Heart right ventricle (tissue), 16 donors: ENCODE measurements around the gene NATD1. TPM values are rescaled to one million over a fixed set of nuclear protein-coding genes. Genes with fewer than 3 reads are reported as not detected.
A peak's percentile ranks its signal among the peaks of the same experiment; 100 is the strongest.

Source experiments
- ATAC-seq, 8 donors: fragments of 200-7000 bp; cut with Tn5 transposase; one replicate each; pipeline ENCODE4 v1.9.1; 2020; ENCODE audit warnings: mild to moderate bottlenecking in 8 of 8, moderate library complexity in 8 of 8, moderate number of reproducible peaks in 1 of 8
- DNase-seq, 2 donors: peaks; one replicate each; pipeline ENCODE4 v3.0.0-alpha.2; 2020
- H3K27ac ChIP-seq, 10 donors: fragments of 200-600 bp; sonication (generic) in 2 of 10; one replicate each; pipeline versions ENCODE4 v1.5.0 to v1.8.0; 2020 to 2022; ENCODE audit warnings: mild to moderate bottlenecking in 3 of 10
- H3K27me3 ChIP-seq, 7 donors: fragments of 200-600 bp; one replicate each; pipeline ENCODE4 v1.8.0; 2021 to 2022; ENCODE audit warnings: mild to moderate bottlenecking in 2 of 7
- H3K36me3 ChIP-seq, 9 donors: fragments of 200-600 bp; sonication (generic) in 1 of 9; one replicate each; pipeline versions ENCODE4 v1.5.0 to v1.8.0; 2020 to 2022; ENCODE audit warnings: mild to moderate bottlenecking in 2 of 9
- H3K4me1 ChIP-seq, 9 donors: fragments of 200-600 bp; sonication (generic) in 1 of 9; one replicate each; pipeline versions ENCODE4 v1.5.0 to v1.8.0; 2020 to 2022; ENCODE audit warnings: mild to moderate bottlenecking in 4 of 9
- H3K4me3 ChIP-seq, 10 donors: fragments of 200-600 bp; sonication (generic) in 2 of 10; one replicate each; pipeline versions ENCODE4 v1.5.0 to v1.8.0; 2020 to 2022; ENCODE audit warnings: mild to moderate bottlenecking in 7 of 10, moderate library complexity in 2 of 10
- H3K9me3 ChIP-seq, 11 donors: fragments of 200-600 bp in 10 of 11; sonication (generic) in 2 of 11; one replicate each; pipeline versions ENCODE4 v1.5.0 to v1.8.0; 2013 to 2022; ENCODE audit warnings: mild to moderate bottlenecking in 2 of 11, control low read depth in 1 of 11, moderate library complexity in 1 of 11
- WGBS, 2 donors: extraction: QIAGEN DNeasy Blood & Tissue Kit; methylation state at CpG; one replicate each; pipeline ENCODE4 v1.1.7; 2013; ENCODE audit warnings: inconsistent platforms in 1 of 2; 5-methylcytosine and 5-hydroxymethylcytosine counted together
- intact Hi-C, 10 donors: fragments of 100-400 bp; cut with DNase I; formaldehyde crosslinking; loops; one replicate each; pipeline versions ENCODE4 v1.11.1 to v1.14.2; 2022
- polyA plus RNA-seq, 2 donors: library from polyadenylated mRNA; stranded (reverse); fragments of 200-250 nt; gene quantifications; one replicate each; pipeline ENCODE4 v1.2.3, GENCODE V29; 2013
- total RNA-seq, 10 donors: library from RNA; stranded (reverse); fragmentation: NEBNext Ultra II Directional in 3 of 10; extraction: Animal tissue kit (Norgen Biotek cat#: 25700) in 3 of 10; gene quantifications; one replicate each; pipeline versions ENCODE4 v1.2.1 to v1.2.4, GENCODE V29; 2021 to 2023
- TF ChIP-seq, protein P1 (sequence below), 9 donors: fragments of 200-600 bp; sonication (generic) in 2 of 9; IDR thresholded peaks; one replicate each; pipeline versions ENCODE4 v1.5.0 to v1.8.0; 2021 to 2022; ENCODE audit warnings: antibody characterized with exemption in 9 of 9, mild to moderate bottlenecking in 5 of 9, moderate library complexity in 1 of 9
- donor health status: Arrhythmogenic right ventricular cardiomyopathy.
- donor health status: ischemic (EF 13 %, LVEDD 7.1; RV severe dilation, severe dysfunction).
- donor health status: healthy with polysubstance abuse.
- donor health status: DM: no; HTN: yes; CAD: no.
- donor health status: DM: no; HTN: no; CAD: no.
- donor health status: ischemic (EF 25% LVEDD 6.9; RV normal size, moderate dysfunction).
- donor health status: ischemic (EF 25% LVEDD 5.7; RV mildly dilated, moderate dysfunction).
- donor health status: healthy.
- donor health status: DM: yes; HTN: yes; CAD: no.
- donor health status: Ischemic cardiomyopathy.
- donor health status: ischemic (EF 35%, LVEDD 5.7; RV mildly dilated, moderate dysfunction).
- donor health status: nonischemic (EF 11% LVEDD 7.7; RV severe dilation, severe dysfunction).
- donor health status: DM: yes; HTN: yes; CAD: no.
- donor health status: PGD.
- donor health status: ischemic (EF 29% LVEDD 5.4; RV normal size, mild dysfunction).
- donor health status: nonischemic (EF 23%, LVEDD 6.1; RV moderate dilation, normal function).

The NATD1 gene
- total and polyA plus RNA-seq, 12 donors: 3.1 to 23.1 (median 18.1) TPM

GRCh38 chr17:21279198-21279535 is 26.0 kb upstream of the NATD1 start:
- H3K4me3 ChIP-seq: no peak overlapping the region
- peaks cover 8 to 67% (median 27%) of the 10 kb centered on the region in 9 donors for H3K4me1 ChIP-seq
- no peaks in the 10 kb centered on the region for H3K9me3 ChIP-seq
- ATAC-seq (no peak), DNase-seq (no peak)
- no peaks in the 10 kb centered on the region for H3K36me3 ChIP-seq
- peak overlapping the region in 1 of 10 donors; percentile 57 for H3K27ac ChIP-seq
- H3K27me3 ChIP-seq: no peaks in the 10 kb centered on the region
- TF ChIP-seq, protein P1, sequence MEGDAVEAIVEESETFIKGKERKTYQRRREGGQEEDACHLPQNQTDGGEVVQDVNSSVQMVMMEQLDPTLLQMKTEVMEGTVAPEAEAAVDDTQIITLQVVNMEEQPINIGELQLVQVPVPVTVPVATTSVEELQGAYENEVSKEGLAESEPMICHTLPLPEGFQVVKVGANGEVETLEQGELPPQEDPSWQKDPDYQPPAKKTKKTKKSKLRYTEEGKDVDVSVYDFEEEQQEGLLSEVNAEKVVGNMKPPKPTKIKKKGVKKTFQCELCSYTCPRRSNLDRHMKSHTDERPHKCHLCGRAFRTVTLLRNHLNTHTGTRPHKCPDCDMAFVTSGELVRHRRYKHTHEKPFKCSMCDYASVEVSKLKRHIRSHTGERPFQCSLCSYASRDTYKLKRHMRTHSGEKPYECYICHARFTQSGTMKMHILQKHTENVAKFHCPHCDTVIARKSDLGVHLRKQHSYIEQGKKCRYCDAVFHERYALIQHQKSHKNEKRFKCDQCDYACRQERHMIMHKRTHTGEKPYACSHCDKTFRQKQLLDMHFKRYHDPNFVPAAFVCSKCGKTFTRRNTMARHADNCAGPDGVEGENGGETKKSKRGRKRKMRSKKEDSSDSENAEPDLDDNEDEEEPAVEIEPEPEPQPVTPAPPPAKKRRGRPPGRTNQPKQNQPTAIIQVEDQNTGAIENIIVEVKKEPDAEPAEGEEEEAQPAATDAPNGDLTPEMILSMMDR (IDR thresholded peaks at IDR 0.05): no peak
- 82 to 84% methylated on average over 6 of the region's 6 CpGs for WGBS, 2 donors
- intact Hi-C loops: loop anchor here in 7 of 10 donors (2.0 to 10.0 kb wide), 7 partner anchors 33 to 236 kb away; partner anchors contain the start of gene DHRS7B (in 5 of the 7)

GRCh38 chr17:21278450-21279197 is 25.4 kb upstream of the NATD1 start:
- TF ChIP-seq, protein P1 (IDR thresholded peaks at IDR 0.05): no peak
- H3K27me3 ChIP-seq: no peaks in the 10 kb centered on the region
- H3K27ac ChIP-seq: peak overlapping the region in 1 of 10 donors; percentile 57
- no peak for ATAC-seq
- no peaks in the 10 kb centered on the region for H3K9me3 ChIP-seq
- peaks cover 4 to 62% (median 22%) of the 10 kb centered on the region in 9 donors for H3K4me1 ChIP-seq
- no peaks in the 10 kb centered on the region for H3K36me3 ChIP-seq
- 65 to 73% methylated on average over 8 of the region's 8 CpGs for WGBS, 2 donors
- H3K4me3 ChIP-seq: no peak overlapping the region
- intact Hi-C loops: loop anchor here in 7 of 10 donors (2.0 to 10.0 kb wide), 7 partner anchors 34 to 236 kb away; partner anchors contain the start of gene DHRS7B (in 5 of the 7)
- DNase-seq: no peak

- Histone ChIP-seq H3K27ac (peak overlapping the region in 1 of 10 donors; percentile 57), H3K36me3 (no peaks in the 10 kb centered on the region), H3K4me3 (no peak overlapping the region), H3K27me3 (no peaks in the 10 kb centered on the region), H3K4me1 (peaks cover 4 to 52% (median 17%) of the 10 kb centered on the region in 9 donors), H3K9me3 (no peaks in the 10 kb centered on the region)
- DNase-seq: no peak
- TF ChIP-seq, protein P1 (IDR thresholded peaks at IDR 0.05): no peak
- 93 to 97% methylated on average over 3 of the region's 3 CpGs for WGBS, 2 donors
- intact Hi-C loops: loop anchor here in 6 of 10 donors (5.0 to 10.0 kb wide), 6 partner anchors 35 to 237 kb away; partner anchors contain the start of gene DHRS7B (in 5 of the 6)
- no peak for ATAC-seq
These were observed 24.1 kb upstream of the NATD1 start for GRCh38 chr17:21277332-21277731.

DNA sequence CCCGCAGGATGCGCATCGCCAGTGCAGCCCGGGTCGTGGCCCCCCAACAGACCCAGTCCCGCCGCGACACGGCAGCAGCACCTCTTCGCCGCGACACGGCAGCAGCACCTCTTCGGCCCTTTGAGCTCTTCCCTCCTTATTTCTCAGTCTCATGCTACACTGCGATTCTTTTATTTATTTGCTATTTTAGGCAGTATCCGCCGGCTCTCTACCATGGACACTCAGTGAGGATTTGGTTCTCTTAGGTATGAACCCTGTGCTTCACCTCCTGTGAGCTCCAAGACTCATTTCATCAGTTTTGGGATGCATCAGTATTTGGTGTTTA is 23.0 kb upstream of the NATD1 start:
- WGBS, 2 donors: 6 to 9% methylated on average over 17 of the region's 17 CpGs

More for the DNA sequence above, 23.0 kb upstream of the NATD1 start:
- peaks cover 4 to 41% (median 16%) of the 10 kb centered on the region in 9 donors for H3K4me1 ChIP-seq
- no peak for DNase-seq
- H3K36me3 ChIP-seq: no peaks in the 10 kb centered on the region
- H3K27ac ChIP-seq: peak overlapping the region in 8 of 10 donors; percentile 59 to 82 (median 79)
- H3K4me3 ChIP-seq: peak overlapping the region; percentile 49 to 78 (median 65)
- intact Hi-C loops: loop anchor here in 6 of 10 donors (1.0 to 10.0 kb wide), 7 partner anchors 18 to 239 kb away; partner anchors contain the start of gene DHRS7B (in 5 of the 6)
- TF ChIP-seq, protein P1 (IDR thresholded peaks at IDR 0.05): peak in 1 of 9 donors; percentile 0
- no peak for ATAC-seq
- H3K27me3 ChIP-seq: no peaks in the 10 kb centered on the region
- H3K9me3 ChIP-seq: no peaks in the 10 kb centered on the region
